Measurements from ENCODE around the gene NUDT1.

NUDT1 gene

GRCh38 chr7:2224934-2225333, 17.1 kb upstream of the NUDT1 start:
- H3K36me3 ChIP-seq (ENCODE audit: insufficient read depth): peaks cover 12% of the 10 kb centered on the region; the same call in 1 of the 2 replicates

GRCh38 chr7:2225336-2225735, 16.7 kb upstream of the NUDT1 start:
- Histone ChIP-seq H3K4me2 (no peak overlapping the region), H3K4me1 (ENCODE audit: low read depth, poor library complexity, severe bottlenecking) (no peaks in the 10 kb centered on the region), H3K79me2 (ENCODE audit: insufficient read depth, low read depth) (peaks cover 17% of the 10 kb centered on the region; the same call in 1 of the 2 replicates), H3K27ac (no peak overlapping the region), H4K20me1 (ENCODE audit: insufficient read depth) (no peaks in the 10 kb centered on the region), H3K4me3 (IDR thresholded peaks at IDR 0.05; ENCODE audit: insufficient read depth, low read depth, low read length) (no peak overlapping the region), H3K36me3 (ENCODE audit: insufficient read depth) (peaks cover 12% of the 10 kb centered on the region; the same call in 1 of the 2 replicates), H3K27me3 (ENCODE audit: insufficient read depth, low read depth) (no peaks in the 10 kb centered on the region), H2AFZ (ENCODE audit: low read depth) (no peak overlapping the region), H3K9ac (no peak overlapping the region)
- TF ChIP-seq, protein P1, sequence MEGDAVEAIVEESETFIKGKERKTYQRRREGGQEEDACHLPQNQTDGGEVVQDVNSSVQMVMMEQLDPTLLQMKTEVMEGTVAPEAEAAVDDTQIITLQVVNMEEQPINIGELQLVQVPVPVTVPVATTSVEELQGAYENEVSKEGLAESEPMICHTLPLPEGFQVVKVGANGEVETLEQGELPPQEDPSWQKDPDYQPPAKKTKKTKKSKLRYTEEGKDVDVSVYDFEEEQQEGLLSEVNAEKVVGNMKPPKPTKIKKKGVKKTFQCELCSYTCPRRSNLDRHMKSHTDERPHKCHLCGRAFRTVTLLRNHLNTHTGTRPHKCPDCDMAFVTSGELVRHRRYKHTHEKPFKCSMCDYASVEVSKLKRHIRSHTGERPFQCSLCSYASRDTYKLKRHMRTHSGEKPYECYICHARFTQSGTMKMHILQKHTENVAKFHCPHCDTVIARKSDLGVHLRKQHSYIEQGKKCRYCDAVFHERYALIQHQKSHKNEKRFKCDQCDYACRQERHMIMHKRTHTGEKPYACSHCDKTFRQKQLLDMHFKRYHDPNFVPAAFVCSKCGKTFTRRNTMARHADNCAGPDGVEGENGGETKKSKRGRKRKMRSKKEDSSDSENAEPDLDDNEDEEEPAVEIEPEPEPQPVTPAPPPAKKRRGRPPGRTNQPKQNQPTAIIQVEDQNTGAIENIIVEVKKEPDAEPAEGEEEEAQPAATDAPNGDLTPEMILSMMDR (conservative IDR thresholded peaks at IDR 0.05; ENCODE audit: low read depth, low read length): no peak

More at GRCh38 chr7:2224934-2225333, 17.1 kb upstream of the NUDT1 start:
- Histone ChIP-seq H3K4me2 (no peak overlapping the region), H3K4me3 (IDR thresholded peaks at IDR 0.05; ENCODE audit: insufficient read depth, low read depth, low read length) (no peak overlapping the region), H3K9ac (no peak overlapping the region), H3K27ac (no peak overlapping the region), H2AFZ (ENCODE audit: low read depth) (no peak overlapping the region), H3K27me3 (ENCODE audit: insufficient read depth, low read depth) (no peaks in the 10 kb centered on the region), H3K4me1 (ENCODE audit: low read depth, poor library complexity, severe bottlenecking) (no peaks in the 10 kb centered on the region), H4K20me1 (ENCODE audit: insufficient read depth) (no peaks in the 10 kb centered on the region), H3K79me2 (ENCODE audit: insufficient read depth, low read depth) (peaks cover 13% of the 10 kb centered on the region; the same call in 1 of the 2 replicates)
- TF ChIP-seq, protein P1 (conservative IDR thresholded peaks at IDR 0.05; ENCODE audit: low read depth, low read length): no peak

GRCh38 chr7:2225830-2226229, 16.2 kb upstream of the NUDT1 start:
- TF ChIP-seq, protein P1 (conservative IDR thresholded peaks at IDR 0.05; ENCODE audit: low read depth, low read length): no peak
- Histone ChIP-seq H4K20me1 (ENCODE audit: insufficient read depth) (peaks cover 2% of the 10 kb centered on the region; the same call in 1 of the 2 replicates), H3K27me3 (ENCODE audit: insufficient read depth, low read depth) (no peaks in the 10 kb centered on the region), H3K4me1 (ENCODE audit: low read depth, poor library complexity, severe bottlenecking) (peaks cover 1% of the 10 kb centered on the region), H3K27ac (no peak overlapping the region), H3K4me3 (IDR thresholded peaks at IDR 0.05; ENCODE audit: insufficient read depth, low read depth, low read length) (no peak overlapping the region), H2AFZ (ENCODE audit: low read depth) (no peak overlapping the region), H3K36me3 (ENCODE audit: insufficient read depth) (peaks cover 12% of the 10 kb centered on the region; the same call in 1 of the 2 replicates), H3K4me2 (no peak overlapping the region), H3K79me2 (ENCODE audit: insufficient read depth, low read depth) (peaks cover 22% of the 10 kb centered on the region; the same call in 1 of the 2 replicates), H3K9ac (no peak overlapping the region)

DNA sequence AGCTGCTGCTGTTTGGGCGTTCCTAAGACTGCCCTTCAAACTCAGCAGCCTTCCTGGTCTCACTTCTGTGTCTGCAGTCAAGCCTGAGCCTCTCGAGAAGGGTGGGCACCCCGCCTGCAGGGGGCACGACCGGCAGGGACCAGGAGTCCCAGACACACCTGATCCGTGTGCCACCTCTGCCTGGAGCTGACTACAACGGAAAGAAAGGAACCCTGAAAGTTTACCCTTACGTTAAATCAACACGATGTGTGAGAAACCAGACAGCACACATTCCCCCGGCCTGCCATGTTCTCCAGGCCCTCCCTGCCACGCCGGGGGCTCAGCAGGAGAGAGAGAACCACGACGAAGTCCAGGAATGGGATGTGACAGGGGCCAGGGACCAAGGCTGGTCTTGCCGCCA, 14.3 kb upstream of the NUDT1 start:
- peaks cover 5% of the 10 kb centered on the region; the same call in 1 of the 2 replicates for H3K36me3 ChIP-seq (ENCODE audit: insufficient read depth)
- no peak overlapping the region for H3K4me2 ChIP-seq
- H3K79me2 ChIP-seq (ENCODE audit: insufficient read depth, low read depth): peaks cover 39% of the 10 kb centered on the region; the same call in 1 of the 2 replicates
- H2AFZ ChIP-seq (ENCODE audit: low read depth): no peak overlapping the region
- no peak overlapping the region for H3K9ac ChIP-seq
- no peak overlapping the region for H3K4me3 ChIP-seq (IDR thresholded peaks at IDR 0.05; ENCODE audit: insufficient read depth, low read depth, low read length)
- H4K20me1 ChIP-seq (ENCODE audit: insufficient read depth): peaks cover 3% of the 10 kb centered on the region; the same call in 1 of the 2 replicates
- TF ChIP-seq, protein P1 (conservative IDR thresholded peaks at IDR 0.05; ENCODE audit: low read depth, low read length): no peak
- H3K4me1 ChIP-seq (ENCODE audit: low read depth, poor library complexity, severe bottlenecking): peaks cover 11% of the 10 kb centered on the region
- H3K27ac ChIP-seq: no peak overlapping the region
- H3K27me3 ChIP-seq (ENCODE audit: insufficient read depth, low read depth): no peaks in the 10 kb centered on the region
